HG03097 (cell line): ENCODE data around the gene SLC35G4.
"Not testable (repeated sequence)": the region's sequence is repeated elsewhere in the genome, so short reads cannot be mapped to it uniquely, and the experiment has no call there.

Source experiments
- ATAC-seq: cut with Tn5 transposase; IDR thresholded peaks from one replicate; pipeline ENCODE4 v1.9.1; 2021; ENCODE audit not compliant: unreplicated experiment, low FRiP score

SLC35G4 gene

GRCh38 chr18:11613073-11613472 is 3.7 kb downstream of the SLC35G4 start:
- ATAC-seq: not testable (repeated sequence)

- not testable (repeated sequence) for ATAC-seq
Observed at GRCh38 chr18:11613611-11614010, 4.2 kb downstream of the SLC35G4 start.

- not testable (repeated sequence) for ATAC-seq
Observed at GRCh38 chr18:11614042-11614441, 4.6 kb downstream of the SLC35G4 start.

GRCh38 chr18:11614981-11615380 is 5.6 kb downstream of the SLC35G4 start:
- ATAC-seq: not testable (repeated sequence)

DNA sequence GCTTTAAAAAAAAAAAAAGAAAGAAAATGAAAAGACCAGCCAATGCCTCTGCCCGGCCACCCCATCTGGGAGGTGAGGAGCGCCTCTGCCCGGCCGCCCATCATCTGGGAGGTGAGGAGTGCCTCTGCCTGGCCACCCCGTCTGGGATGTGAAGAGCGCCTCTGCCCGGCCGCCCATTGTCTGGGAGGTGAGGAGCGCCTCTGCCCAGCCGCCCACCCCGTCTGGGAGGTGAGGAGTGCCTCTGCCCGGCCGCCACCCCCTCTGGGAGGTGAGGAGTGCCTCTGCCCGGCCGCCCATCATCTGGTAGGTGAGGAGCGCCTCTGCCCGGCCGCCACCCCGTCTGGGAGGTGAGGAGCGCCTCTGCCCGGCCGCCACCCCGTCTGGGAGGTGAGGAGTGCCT is 37.9 kb downstream of the SLC35G4 start:
- not testable (repeated sequence) for ATAC-seq

GRCh38 chr18:11647804-11648203 is 38.4 kb downstream of the SLC35G4 start:
- not testable (repeated sequence) for ATAC-seq

- ATAC-seq: no peak
Observed at GRCh38 chr18:11649839-11650238, 40.4 kb downstream of the SLC35G4 start.

DNA sequence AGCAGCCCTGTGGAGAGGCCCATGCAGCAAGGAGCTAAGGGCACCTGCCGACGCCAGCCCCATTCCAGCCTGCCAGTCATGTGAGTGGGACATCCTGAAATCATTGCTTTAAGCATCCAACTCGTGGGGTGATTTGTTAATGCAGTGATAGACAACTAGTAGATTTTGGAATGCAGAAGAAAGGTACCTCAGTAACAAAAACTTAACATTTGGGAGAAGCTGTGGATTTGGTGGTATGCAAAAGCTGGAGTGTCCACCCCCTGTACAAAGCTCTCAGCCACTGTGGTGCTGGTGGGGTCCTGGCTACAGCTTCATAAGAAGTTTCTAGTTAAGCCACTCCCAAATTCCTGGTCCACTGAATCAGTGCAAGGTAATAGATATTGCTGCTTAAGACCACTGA is 42.5 kb downstream of the SLC35G4 start:
- ATAC-seq: no peak

DNA sequence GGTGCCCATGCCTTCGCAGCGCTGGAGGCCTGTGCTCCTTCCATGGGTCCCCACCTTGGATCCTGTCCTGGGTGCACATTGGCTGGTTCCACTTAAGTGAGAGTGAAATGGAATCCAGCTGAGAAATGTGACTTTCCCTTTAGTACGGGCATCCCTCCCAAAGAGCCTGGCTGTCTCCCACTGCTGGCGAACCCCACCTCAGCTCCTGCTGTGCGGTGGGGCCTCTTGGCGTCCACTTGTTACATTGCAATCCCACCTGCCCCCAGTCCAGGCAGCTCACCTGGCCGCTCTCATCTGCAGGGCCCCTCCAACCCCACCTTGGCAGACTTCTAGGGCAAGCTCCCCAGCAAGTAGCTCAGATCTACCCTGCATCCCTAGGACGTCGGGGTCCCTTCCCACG is 44.1 kb downstream of the SLC35G4 start:
- ATAC-seq: no peak

DNA sequence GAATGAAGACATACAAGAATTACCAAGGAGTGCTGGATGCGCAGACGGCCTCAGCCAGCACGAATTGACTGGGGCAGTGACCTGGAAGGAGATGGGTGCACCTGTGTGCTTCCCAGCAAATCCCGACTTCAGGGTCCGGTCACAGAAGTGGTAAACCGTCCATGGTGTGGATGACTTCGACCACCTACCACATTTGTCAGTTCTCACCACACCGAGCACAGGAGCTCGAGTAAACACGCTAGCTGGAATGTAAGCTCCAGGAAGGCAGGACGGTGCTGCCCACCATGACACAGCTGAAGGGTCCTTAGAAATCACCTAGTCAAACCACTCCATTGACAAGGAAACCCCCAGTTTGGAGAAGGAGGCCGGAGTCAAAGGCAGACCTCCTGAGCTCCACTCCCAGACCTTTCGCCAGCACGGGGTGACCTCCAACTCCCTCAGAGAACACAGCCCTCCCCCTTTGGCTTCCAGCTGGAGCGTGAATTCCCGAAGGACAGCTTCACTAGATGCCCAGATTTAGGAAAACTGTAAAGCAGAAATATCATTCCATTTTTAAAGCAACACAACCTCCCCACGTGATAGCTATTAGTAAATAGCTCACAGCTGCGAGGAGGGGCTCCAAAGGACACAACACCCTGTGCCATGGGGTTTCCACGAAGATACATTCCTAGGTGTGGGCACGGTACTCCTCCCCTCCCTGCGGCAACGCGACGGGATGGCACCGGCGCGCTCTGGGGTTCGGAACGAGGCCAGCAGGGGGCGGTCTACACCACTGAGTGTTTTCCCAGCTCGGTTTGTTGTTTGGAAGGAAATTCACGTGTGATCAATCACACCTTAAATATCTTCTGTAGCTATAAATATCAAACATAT is 45.6 kb downstream of the SLC35G4 start:
- ATAC-seq: no peak

DNA sequence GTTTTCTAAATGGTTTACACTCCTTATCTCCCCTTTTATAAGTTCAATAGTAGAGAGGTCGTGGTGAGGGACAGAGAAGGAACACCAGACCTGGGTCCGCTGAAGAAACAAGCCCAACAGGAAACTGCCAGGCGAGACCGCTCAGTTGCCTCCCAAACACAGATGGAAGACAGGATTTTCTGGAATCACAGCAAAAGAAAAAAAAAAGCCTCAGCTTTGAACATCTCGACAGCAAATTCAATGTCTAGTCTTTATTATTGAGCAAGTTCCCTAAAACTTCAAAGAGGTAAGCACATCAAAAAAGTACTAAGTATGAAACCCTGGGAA is 46.2 kb downstream of the SLC35G4 start:
- no peak for ATAC-seq

DNA sequence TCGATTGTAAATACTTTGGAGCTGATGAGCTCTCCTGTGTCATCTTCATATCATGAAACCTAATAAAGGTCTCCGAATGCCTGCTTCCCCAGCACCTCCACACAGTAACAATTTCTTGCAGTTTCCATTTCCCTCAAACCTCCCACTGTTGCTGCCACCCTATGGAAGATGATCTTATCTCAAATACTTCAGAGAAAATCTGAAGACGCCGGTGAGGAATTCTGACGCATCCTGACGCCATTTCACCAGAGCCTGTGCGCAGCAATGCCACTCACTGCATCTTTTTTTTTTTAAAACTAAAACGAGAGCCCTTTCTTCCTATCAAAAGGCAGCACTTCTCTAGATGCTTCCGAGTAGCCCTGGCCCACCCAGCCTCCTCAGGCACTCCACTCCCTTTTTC is 47.8 kb downstream of the SLC35G4 start:
- ATAC-seq: no peak

DNA sequence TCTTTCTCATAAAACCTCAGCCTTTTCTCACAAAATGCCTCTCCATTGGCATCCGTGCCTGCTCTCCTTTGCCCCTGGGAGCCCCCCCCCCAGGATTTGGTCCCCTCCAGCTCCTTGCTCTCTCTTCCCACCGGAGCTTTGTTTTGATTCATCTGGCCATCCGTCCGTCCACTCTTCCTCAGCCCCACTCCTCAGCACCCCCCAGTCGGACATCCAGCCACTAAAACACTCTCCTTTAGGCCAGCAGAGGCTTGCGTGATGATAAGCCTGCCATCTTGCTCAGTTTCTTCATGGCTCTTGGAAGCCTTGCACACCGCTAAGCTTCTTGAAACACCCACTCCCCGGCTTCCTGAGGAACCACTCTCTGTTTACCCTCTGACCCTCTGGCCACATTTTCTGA is 48.2 kb downstream of the SLC35G4 start:
- no peak for ATAC-seq

GRCh38 chr18:11658019-11658418 is 48.6 kb downstream of the SLC35G4 start:
- no peak for ATAC-seq

DNA sequence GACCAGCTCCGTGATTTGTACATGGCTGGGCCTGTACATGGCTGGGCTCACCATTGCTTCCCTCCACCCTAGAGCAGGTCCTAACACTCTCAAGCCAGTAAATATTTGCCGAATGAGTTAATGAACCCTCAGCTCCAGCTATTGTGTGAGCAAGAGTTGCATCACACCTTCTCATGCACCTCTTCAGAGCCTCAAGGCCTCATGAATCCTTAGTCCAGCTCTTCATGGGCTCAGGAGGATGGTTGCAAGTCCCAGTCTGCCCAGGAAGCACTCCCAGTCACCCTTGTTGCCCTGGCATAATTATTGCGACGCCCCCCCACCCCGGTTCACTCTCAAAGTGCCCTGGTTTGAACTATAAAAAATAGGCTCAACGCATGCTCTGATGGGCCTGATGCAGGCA is 49.6 kb downstream of the SLC35G4 start:
- ATAC-seq: no peak
